Common myeloid progenitor, CD34-positive (primary cell): ENCODE measurements around the gene DEPDC1B.
"Not testable (repeated sequence)": the region's sequence is repeated elsewhere in the genome, so short reads cannot be mapped to it uniquely, and the experiment has no call there.

Experiments used
- CTCF ChIA-PET: fragments of 350-600 bp; sonication (Branson Sonifier 250); formaldehyde crosslinking; loops from one replicate; lab custom pipeline; 2021; ENCODE audit warnings: antibody characterized with exemption; lab: Charles Lee
- POLR2A ChIA-PET: fragments of 350-600 bp; sonication (Branson Sonifier 250); formaldehyde crosslinking; loops from one replicate; lab custom pipeline; 2021; ENCODE audit warnings: antibody characterized with exemption; lab: Charles Lee
- DNase-seq, 3 donors: peaks; one replicate each; pipeline versions ENCODE4 v3.0.0 to v3.0.0-alpha.2; 2013
- H3K27ac ChIP-seq, 2 experiments: 1 replicate in 1 of 2; 2 replicates in 1 of 2; pipeline ENCODE4 v1.7.0; 2013; ENCODE audit warnings: inconsistent platforms in 2 of 2, low read length in 2 of 2, mild to moderate bottlenecking in 2 of 2, low read depth in 1 of 2, moderate library complexity in 1 of 2; ENCODE audit not compliant: severe bottlenecking in 2 of 2, insufficient read depth in 1 of 2, poor library complexity in 1 of 2
- H3K27me3 ChIP-seq, 5 experiments: replicated peaks in 2 of 5; 1 replicate in 3 of 5; 2 replicates in 2 of 5; pipeline versions ENCODE4 v1.6.1 to v1.7.0; 2013; ENCODE audit warnings: low read length in 4 of 5, mild to moderate bottlenecking in 2 of 5, moderate library complexity in 2 of 5, inconsistent platforms in 1 of 5; ENCODE audit not compliant: insufficient read depth in 5 of 5, control insufficient read depth in 4 of 5
- H3K36me3 ChIP-seq, 4 experiments: 1 replicate in 2 of 4; 2 replicates in 2 of 4; pipeline versions ENCODE4 v1.6.1 to v1.7.0; 2013; ENCODE audit warnings: low read length in 3 of 4, control low read depth in 1 of 4, mild to moderate bottlenecking in 1 of 4; ENCODE audit not compliant: control insufficient read depth in 4 of 4, insufficient read depth in 4 of 4
- H3K4me1 ChIP-seq, 4 experiments: 1 replicate in 3 of 4; 2 replicates in 1 of 4; pipeline versions ENCODE4 v1.6.1 to v1.7.1; 2013; ENCODE audit warnings: low read length in 3 of 4, mild to moderate bottlenecking in 3 of 4, control low read depth in 1 of 4, inconsistent platforms in 1 of 4, moderate library complexity in 1 of 4; ENCODE audit not compliant: control insufficient read depth in 4 of 4, insufficient read depth in 4 of 4; ENCODE audit errors: control extremely low read depth in 1 of 4
- H3K4me3 ChIP-seq, 7 experiments: 1 replicate in 4 of 7; 2 replicates in 3 of 7; pipeline versions ENCODE4 v1.5.1 to v1.7.0; 2013; ENCODE audit warnings: mild to moderate bottlenecking in 7 of 7, low read length in 6 of 7, moderate library complexity in 6 of 7, inconsistent platforms in 2 of 7, low read depth in 2 of 7, control low read depth in 1 of 7; ENCODE audit not compliant: insufficient read depth in 4 of 7, control insufficient read depth in 1 of 7; ENCODE audit errors: extremely low read depth in 1 of 7
- H3K9me3 ChIP-seq, 5 experiments: 1 replicate in 4 of 5; 2 replicates in 1 of 5; pipeline versions ENCODE4 v1.6.1 to v1.7.1; 2013; ENCODE audit warnings: low read length in 4 of 5, mild to moderate bottlenecking in 2 of 5, inconsistent platforms in 1 of 5, low read depth in 1 of 5, moderate library complexity in 1 of 5; ENCODE audit not compliant: control insufficient read depth in 4 of 5, insufficient read depth in 2 of 5; ENCODE audit errors: control extremely low read depth in 1 of 5
- WGBS: methylation state at CpG from one replicate; pipeline ENCODE4 v1.1.5; 2013; ENCODE audit not compliant: insufficient coverage; 5-methylcytosine and 5-hydroxymethylcytosine counted together

Gene DEPDC1B

DNA sequence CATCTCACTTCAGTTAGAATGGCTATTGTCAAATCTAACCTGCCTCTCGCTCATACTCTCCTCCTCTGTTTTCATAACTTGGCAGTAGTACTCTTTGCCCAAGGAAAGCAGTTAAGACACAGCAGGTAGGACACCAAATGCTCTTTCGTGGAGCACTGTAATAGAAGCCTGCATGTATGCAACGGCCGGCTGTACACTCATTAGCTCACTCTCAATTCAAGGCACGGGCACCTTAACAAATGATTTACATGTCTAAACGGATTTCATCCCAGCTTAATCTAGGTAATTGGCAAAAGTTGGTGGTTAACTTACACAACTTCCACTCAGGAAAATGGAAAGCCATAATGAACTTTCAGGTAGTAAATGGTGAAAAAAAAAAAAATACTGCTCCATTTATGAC lies 14.9 kb downstream of the DEPDC1B start:
- H3K9me3 ChIP-seq: no peaks in the 10 kb centered on the region
- H3K4me1 ChIP-seq: no peaks in the 10 kb centered on the region
- no peak for DNase-seq
- CTCF ChIA-PET: interaction anchor here (1.5 to 9.7 kb wide), 2 partner anchors 16 to 871 kb away, joined by 4 to 80 read pairs; partner anchors contain the start of gene DEPDC1B
- no peaks in the 10 kb centered on the region for H3K27me3 ChIP-seq
- H3K27ac ChIP-seq: no peak overlapping the region
- POLR2A ChIA-PET: no interaction called here
- H3K36me3 ChIP-seq: peaks cover 4 to 23% (median 11%) of the 10 kb centered on the region in 4 experiments
- no peak overlapping the region for H3K4me3 ChIP-seq
- WGBS: 100% methylated on average over 5 of the region's 6 CpGs

- WGBS: no CpG with 5 or more reads among the region's 5 CpGs
- POLR2A ChIA-PET, H3K4me1 ChIP-seq, DNase-seq, H3K4me3 ChIP-seq, H3K27ac ChIP-seq, H3K9me3 ChIP-seq, H3K27me3 ChIP-seq: not testable (repeated sequence)
- CTCF ChIA-PET: interaction anchor here (0.8 to 1.0 kb wide), 2 partner anchors 16 to 36 kb away, joined by 3 read pairs; no protein-coding TSS in a partner anchor
- H3K36me3 ChIP-seq: peaks cover 4 to 23% (median 11%) of the 10 kb centered on the region in 4 experiments
Observed at GRCh38 chr5:60682007-60682406, 18.0 kb downstream of the DEPDC1B start.

DNA sequence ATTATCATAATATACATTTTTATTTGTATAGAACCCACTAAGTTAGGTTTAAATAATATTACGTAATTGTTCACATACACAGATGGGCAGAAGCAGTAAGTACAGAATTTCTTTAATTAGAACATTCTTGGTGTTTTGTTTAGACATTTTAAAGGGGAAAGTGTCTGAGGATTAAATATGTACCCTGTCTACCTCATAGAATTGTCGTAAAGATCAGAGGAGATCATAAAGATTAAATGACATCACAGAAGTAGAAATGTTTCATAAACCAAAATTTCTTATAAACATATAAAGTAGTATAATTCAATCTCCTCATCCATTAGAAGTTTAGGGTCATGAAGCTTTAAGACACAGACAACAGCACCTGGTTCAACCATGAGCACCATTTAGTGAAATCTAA lies 20.1 kb downstream of the DEPDC1B start:
- H3K9me3 ChIP-seq: no peaks in the 10 kb centered on the region
- ChIA-PET CTCF (interaction anchor here (0.6 to 4.0 kb wide), 2 partner anchors 19 to 282 kb away, joined by 3 to 31 read pairs; partner anchors contain the start of gene DEPDC1B), POLR2A (no interaction called here)
- no peak for DNase-seq
- H3K27ac ChIP-seq: no peak overlapping the region
- no peak overlapping the region for H3K4me3 ChIP-seq
- WGBS: no CpG with 5 or more reads among the region's 2 CpGs
- peaks cover 0 to 2% (median 0%) of the 10 kb centered on the region in 4 experiments for H3K4me1 ChIP-seq
- peaks cover under 1 to 6% (median 2%) of the 10 kb centered on the region in 4 experiments for H3K36me3 ChIP-seq
- H3K27me3 ChIP-seq: no peaks in the 10 kb centered on the region

GRCh38 chr5:60677850-60678664 lies 21.9 kb downstream of the DEPDC1B start:
- POLR2A ChIA-PET: no interaction called here
- H3K9me3 ChIP-seq: no peaks in the 10 kb centered on the region
- 0% methylated on average over 1 of the region's 6 CpGs for WGBS
- peaks cover 0 to 7% (median 2%) of the 10 kb centered on the region in 4 experiments for H3K36me3 ChIP-seq
- H3K27me3 ChIP-seq: no peaks in the 10 kb centered on the region
- peak overlapping the region in 2 of 7 experiments; percentile 22 to 46 for H3K4me3 ChIP-seq
- CTCF ChIA-PET: interaction anchor here (0.6 to 4.0 kb wide), 16 partner anchors 9 to 867 kb away, joined by 3 to 31 read pairs (median 4); partner anchors contain the start of gene DEPDC1B
- H3K27ac ChIP-seq: no peak overlapping the region
- peak; percentile 72 to 74 (median 73) for DNase-seq
- H3K4me1 ChIP-seq: peaks cover 0 to 8% (median 2%) of the 10 kb centered on the region in 4 experiments

- no peak overlapping the region for H3K27ac ChIP-seq
- H3K4me1 ChIP-seq: peaks cover 0 to 10% (median 2%) of the 10 kb centered on the region in 4 experiments
- DNase-seq: no peak
- ChIA-PET POLR2A (no interaction called here), CTCF (interaction anchor here (0.9 to 1.3 kb wide), 5 partner anchors 11 to 295 kb away, joined by 3 to 4 read pairs (median 3); partner anchors contain the start of gene DEPDC1B)
- no peaks in the 10 kb centered on the region for H3K9me3 ChIP-seq
- H3K27me3 ChIP-seq: no peaks in the 10 kb centered on the region
- H3K4me3 ChIP-seq: no peak overlapping the region
- H3K36me3 ChIP-seq: peaks cover 0 to 4% (median 0%) of the 10 kb centered on the region in 4 experiments
- 100% methylated on average over 1 of the region's 1 CpG for WGBS
Observed at GRCh38 chr5:60675286-60675685, 24.7 kb downstream of the DEPDC1B start.

DNA sequence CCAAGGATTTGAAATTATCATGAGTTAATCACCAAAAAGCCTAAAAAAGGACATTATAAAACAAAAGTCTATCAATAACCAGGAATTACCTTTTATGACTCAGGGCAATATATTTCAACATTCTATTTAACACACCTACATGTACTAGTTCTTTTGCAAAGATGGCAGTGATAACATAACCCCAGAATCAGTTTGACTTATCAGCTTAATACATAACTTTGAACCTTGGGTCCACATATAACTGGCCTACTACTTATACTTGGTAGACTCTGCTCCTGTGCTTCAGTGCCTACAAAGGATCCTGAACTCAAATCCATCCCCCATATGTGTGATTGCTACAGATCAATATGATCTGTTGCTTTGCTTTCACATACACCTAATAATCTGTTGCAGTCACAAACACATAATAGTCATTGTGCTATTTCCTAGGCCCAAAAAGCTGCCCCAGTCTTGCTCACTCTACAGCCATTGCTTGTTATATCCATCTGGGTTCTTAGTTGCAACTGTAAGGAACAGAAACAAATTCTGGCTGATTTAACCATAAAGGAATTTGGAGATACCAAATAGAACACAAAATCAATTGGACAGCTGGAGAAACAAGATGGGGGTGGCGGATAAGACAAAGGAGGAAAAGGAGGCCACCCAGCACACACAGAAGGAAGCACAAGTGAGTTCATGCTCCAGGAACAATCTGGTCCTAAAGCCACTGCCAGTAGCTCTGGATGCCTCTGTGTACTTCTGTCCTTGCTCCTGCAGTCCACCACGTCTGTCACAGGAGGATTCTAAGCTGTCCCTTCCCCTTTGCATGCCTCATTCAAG lies 25.5 kb downstream of the DEPDC1B start:
- ChIA-PET POLR2A (no interaction called here), CTCF (interaction anchor here (1.2 to 1.6 kb wide), 2 partner anchors 27 to 879 kb away, joined by 3 to 4 read pairs; no protein-coding TSS in a partner anchor)
- no peak overlapping the region for H3K27ac ChIP-seq
- peaks cover 0 to 10% (median 2%) of the 10 kb centered on the region in 4 experiments for H3K4me1 ChIP-seq
- H3K27me3 ChIP-seq: no peaks in the 10 kb centered on the region
- no peak for DNase-seq
- H3K36me3 ChIP-seq: peaks cover 0 to 4% (median 0%) of the 10 kb centered on the region in 4 experiments
- no peaks in the 10 kb centered on the region for H3K9me3 ChIP-seq
- 100% methylated on average over 2 of the region's 2 CpGs for WGBS
- no peak overlapping the region for H3K4me3 ChIP-seq
